Measurements from ENCODE around the gene GGTLC2.

- TF ChIP-seq REST (IDR thresholded peaks at IDR 0.05; ENCODE audit: insufficient read depth in 1 of 2, low read depth in 2 of 2, low read length in 2 of 2) (no peak), POLR2AphosphoS5 (IDR thresholded peaks at IDR 0.05; ENCODE audit: low read depth, low read length) (no peak)
Measured at GRCh38 chr22:22671506-22671905, 27.1 kb downstream of the GGTLC2 start.

Data from PFSK-1 (cell line).